GM21423 (cell line): Measurements from ENCODE around the gene RDH5.

Experiments
- ATAC-seq: cut with Tn5 transposase; IDR thresholded peaks from one replicate; pipeline ENCODE4 v1.9.1; 2021; ENCODE audit warnings: mild to moderate bottlenecking, moderate library complexity; ENCODE audit not compliant: unreplicated experiment

The RDH5 gene

GRCh38 chr12:55727643-55728185, 7.5 kb downstream of the RDH5 start:
- no peak for ATAC-seq

- ATAC-seq = peak; percentile 4
Measured at GRCh38 chr12:55728186-55728938, 8.2 kb downstream of the RDH5 start.

- ATAC-seq = peak; percentile 57
Measured at GRCh38 chr12:55728939-55729818, 9.0 kb downstream of the RDH5 start, which contains the start of gene CD63. Gene CD63 (minus strand): TSS chr12:55729009. CDS start chr12:55728341, 668 bp downstream.

- ATAC-seq = peak; percentile 49
Measured at GRCh38 chr12:55729819-55730818, 9.9 kb downstream of the RDH5 start.

GRCh38 chr12:55732288-55732687, 12.1 kb downstream of the RDH5 start:
- ATAC-seq = no peak

GRCh38 chr12:55733021-55733555, 12.9 kb downstream of the RDH5 start:
- ATAC-seq = no peak

- ATAC-seq = no peak
Measured at GRCh38 chr12:55733858-55734257, 13.7 kb downstream of the RDH5 start.

GRCh38 chr12:55734595-55734994, 14.4 kb downstream of the RDH5 start:
- ATAC-seq = no peak

- ATAC-seq = no peak
Measured at GRCh38 chr12:55736076-55736475, 15.9 kb downstream of the RDH5 start.

GRCh38 chr12:55736780-55737580, 16.8 kb downstream of the RDH5 start:
- ATAC-seq = no peak

- no peak for ATAC-seq
Measured at GRCh38 chr12:55737581-55738122, 17.5 kb downstream of the RDH5 start.

GRCh38 chr12:55738123-55739024, 18.2 kb downstream of the RDH5 start:
- peak; percentile 85 for ATAC-seq

- ATAC-seq = no peak
Measured at GRCh38 chr12:55739025-55739378, 18.8 kb downstream of the RDH5 start.

GRCh38 chr12:55741931-55742680, 21.9 kb downstream of the RDH5 start:
- no peak for ATAC-seq

- peak; percentile 37 for ATAC-seq
Measured at GRCh38 chr12:55742719-55743405, 22.7 kb downstream of the RDH5 start, which contains the start of gene GDF11. Gene GDF11 (plus strand): TSS chr12:55743122. CDS start chr12:55743317, 195 bp downstream.
